B cell (primary cell): ENCODE measurements around the gene ETV2. TPM values are rescaled to one million over a fixed set of nuclear protein-coding genes. Genes with fewer than 3 reads are reported as not detected.

Source experiments
- ATAC-seq: fragments of 200-7000 bp; cut with Tn5 transposase; one replicate; pipeline ENCODE4 v1.10.0; 2021; ENCODE audit warnings: low read depth, mild to moderate bottlenecking, moderate number of reproducible peaks, moderate library complexity
- CTCF ChIA-PET: fragments of 350-600 bp; sonication (Branson Sonifier 250); formaldehyde crosslinking; loops from one replicate; lab custom pipeline; 2021; ENCODE audit warnings: antibody characterized with exemption, inconsistent platforms; lab: Charles Lee
- POLR2A ChIA-PET: fragments of 350-600 bp; sonication (Branson Sonifier 250); formaldehyde crosslinking; loops from one replicate; lab custom pipeline; 2021; ENCODE audit warnings: antibody characterized with exemption; lab: Charles Lee
- DNase-seq: peaks from one replicate; pipeline ENCODE4 v3.0.0; 2013
- H2AFZ ChIP-seq: 2 replicates; pipeline ENCODE4 v1.6.1; 2012; ENCODE audit warnings: mild to moderate bottlenecking, low read depth, low read length; ENCODE audit not compliant: insufficient read depth, poor library complexity, severe bottlenecking
- H3K27ac ChIP-seq, 2 donors: 1 replicate in 1 of 2; 2 replicates in 1 of 2; pipeline ENCODE4 v1.5.1; 2012 to 2013; ENCODE audit warnings: low read length in 2 of 2, mild to moderate bottlenecking in 2 of 2, moderate library complexity in 1 of 2
- H3K27me3 ChIP-seq, 4 experiments: fragments of 200-600 bp in 1 of 4; sonication (generic) in 1 of 4; replicated peaks in 1 of 4; 1 replicate in 2 of 4; 2 replicates in 2 of 4; pipeline versions ENCODE4 v1.6.1 to v1.7.0; 2013 to 2016; ENCODE audit warnings: low read length in 3 of 4, mild to moderate bottlenecking in 2 of 4, mixed read lengths in 1 of 4, moderate library complexity in 1 of 4; ENCODE audit not compliant: insufficient read depth in 4 of 4, control insufficient read depth in 3 of 4; ENCODE audit errors: control extremely low read depth in 1 of 4
- H3K36me3 ChIP-seq, 2 experiments: replicated peaks in 1 of 2; 1 replicate in 1 of 2; 2 replicates in 1 of 2; pipeline versions ENCODE4 v1.6.1 to v1.7.1; 2013; ENCODE audit warnings: low read length in 1 of 2; ENCODE audit not compliant: insufficient read depth in 2 of 2, control insufficient read depth in 1 of 2; ENCODE audit errors: control extremely low read depth in 1 of 2, extremely low read depth in 1 of 2
- H3K4me1 ChIP-seq, 2 donors: fragments of 200-600 bp in 1 of 2; sonication (generic) in 1 of 2; 1 replicate in 1 of 2; 2 replicates in 1 of 2; pipeline versions ENCODE4 v1.5.1 to v1.6.1; 2013 to 2017; ENCODE audit warnings: low read length in 2 of 2; ENCODE audit not compliant: control insufficient read depth in 2 of 2, insufficient read depth in 2 of 2
- H3K4me2 ChIP-seq: replicated peaks from 2 replicates; pipeline ENCODE3; 2012; ENCODE audit warnings: mild to moderate bottlenecking, low read depth, low read length; ENCODE audit not compliant: poor library complexity, severe bottlenecking
- H3K4me3 ChIP-seq, 5 experiments: fragments of 200-600 bp in 1 of 5; sonication (generic) in 1 of 5; 1 replicate in 3 of 5; 2 replicates in 2 of 5; pipeline versions ENCODE4 v1.5.1 to v1.7.0; 2011 to 2016; ENCODE audit warnings: low read length in 4 of 5, mild to moderate bottlenecking in 4 of 5, low read depth in 2 of 5, control low read depth in 1 of 5, moderate library complexity in 1 of 5; ENCODE audit not compliant: insufficient read depth in 1 of 5; ENCODE audit errors: control extremely low read depth in 1 of 5, extremely low read depth in 1 of 5
- H3K79me2 ChIP-seq: fragments of 200-600 bp; sonication (generic); one replicate; pipeline ENCODE4 v1.6.0; 2016; ENCODE audit warnings: low read length; ENCODE audit not compliant: control insufficient read depth, insufficient read depth
- H3K9ac ChIP-seq: fragments of 200-600 bp; sonication (generic); 2 replicates; pipeline ENCODE4 v1.6.1; 2017; ENCODE audit warnings: mild to moderate bottlenecking, low read length, moderate library complexity
- H3K9me3 ChIP-seq, 3 donors: one replicate each; pipeline versions ENCODE4 v1.6.1 to v1.7.1; 2013; ENCODE audit warnings: low read length in 2 of 3; ENCODE audit not compliant: control insufficient read depth in 2 of 3, insufficient read depth in 1 of 3; ENCODE audit errors: control extremely low read depth in 1 of 3
- H4K20me1 ChIP-seq: 2 replicates; pipeline ENCODE4 v1.6.0; 2012; ENCODE audit warnings: mild to moderate bottlenecking, low read length; ENCODE audit not compliant: insufficient read depth, control insufficient read depth, poor library complexity, severe bottlenecking
- H3K27ac Mint-ChIP-seq: one replicate; pipeline ENCODE4 v1.8.0; 2021; ENCODE audit warnings: mixed read lengths
- H3K27me3 Mint-ChIP-seq: one replicate; pipeline ENCODE4 v1.8.0; 2021; ENCODE audit warnings: mixed read lengths
- H3K4me1 Mint-ChIP-seq: one replicate; pipeline ENCODE4 v1.8.0; 2021; ENCODE audit warnings: mixed read lengths
- H3K4me3 Mint-ChIP-seq: one replicate; pipeline ENCODE4 v1.8.0; 2021; ENCODE audit warnings: mixed read lengths
- H3K9me3 Mint-ChIP-seq: one replicate; pipeline ENCODE4 v1.8.0; 2022; ENCODE audit warnings: mixed read lengths; ENCODE audit not compliant: insufficient read depth
- EZH2 ChIP-seq: IDR thresholded peaks from 2 replicates; pipeline ENCODE4 v1.6.1; 2012; ENCODE audit warnings: borderline replicate concordance, low read depth, mild to moderate bottlenecking, moderate library complexity, low read length; ENCODE audit not compliant: insufficient read depth, poor library complexity, severe bottlenecking
- WGBS: methylation state at CpG from one replicate; pipeline ENCODE4 v1.1.5; 2013; ENCODE audit warnings: missing lambda C conversion rate; ENCODE audit not compliant: insufficient coverage; 5-methylcytosine and 5-hydroxymethylcytosine counted together
- intact Hi-C: fragments of 100-400 bp; cut with micrococcal nuclease; formaldehyde crosslinking; loops from one replicate; pipeline ENCODE4 v1.10.0; 2022
- polyA plus RNA-seq: library from polyadenylated mRNA; depleted of rRNA; stranded (reverse); fragments of >200 nt; gene quantifications from 2 replicates; pipeline ENCODE4 v1.2.3, GENCODE V29; 2012
- total RNA-seq, 2 donors: library from RNA; stranded (reverse); fragments of 120-200 nt in 1 of 2; gene quantifications; 1 replicate in 1 of 2; 2 replicates in 1 of 2; pipeline versions ENCODE4 v1.2.3 to v1.2.4, GENCODE V29; 2013 to 2022
- TF ChIP-seq, protein P1 (sequence below): fragments of 200-600 bp; IDR thresholded peaks from one replicate; pipeline ENCODE4 v1.8.0; 2022; ENCODE audit warnings: antibody characterized with exemption, mild to moderate bottlenecking

The ETV2 gene
- total and polyA plus RNA-seq, 2 donors (not counting 1 experiment from before 2014, with no cell fraction given), result 0.42 to 0.49 TPM

DNA sequence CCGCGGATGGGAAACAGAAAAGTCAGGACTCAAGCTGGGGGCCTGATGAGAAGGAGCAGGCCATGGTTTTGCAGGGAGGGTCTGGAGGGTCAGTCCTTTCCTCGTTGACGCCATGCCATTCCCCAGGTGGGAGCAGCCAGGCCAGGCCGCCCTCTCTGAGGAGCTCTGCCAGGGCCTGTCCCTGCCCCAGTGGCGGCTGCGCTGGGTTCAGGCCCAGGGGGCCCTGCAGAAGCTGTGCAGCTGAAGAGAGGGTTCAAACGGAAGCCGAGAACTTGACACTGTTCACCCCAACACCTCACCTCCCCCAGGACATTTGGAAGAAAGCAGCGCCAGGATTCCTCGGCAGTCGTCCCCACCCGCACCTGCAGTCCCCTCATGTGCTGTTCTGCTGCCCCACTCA, 18.8 kb upstream of the ETV2 start:
- H3K4me2 ChIP-seq, result no peak overlapping the region
- H3K27ac Mint-ChIP-seq, result no peak overlapping the region

DNA sequence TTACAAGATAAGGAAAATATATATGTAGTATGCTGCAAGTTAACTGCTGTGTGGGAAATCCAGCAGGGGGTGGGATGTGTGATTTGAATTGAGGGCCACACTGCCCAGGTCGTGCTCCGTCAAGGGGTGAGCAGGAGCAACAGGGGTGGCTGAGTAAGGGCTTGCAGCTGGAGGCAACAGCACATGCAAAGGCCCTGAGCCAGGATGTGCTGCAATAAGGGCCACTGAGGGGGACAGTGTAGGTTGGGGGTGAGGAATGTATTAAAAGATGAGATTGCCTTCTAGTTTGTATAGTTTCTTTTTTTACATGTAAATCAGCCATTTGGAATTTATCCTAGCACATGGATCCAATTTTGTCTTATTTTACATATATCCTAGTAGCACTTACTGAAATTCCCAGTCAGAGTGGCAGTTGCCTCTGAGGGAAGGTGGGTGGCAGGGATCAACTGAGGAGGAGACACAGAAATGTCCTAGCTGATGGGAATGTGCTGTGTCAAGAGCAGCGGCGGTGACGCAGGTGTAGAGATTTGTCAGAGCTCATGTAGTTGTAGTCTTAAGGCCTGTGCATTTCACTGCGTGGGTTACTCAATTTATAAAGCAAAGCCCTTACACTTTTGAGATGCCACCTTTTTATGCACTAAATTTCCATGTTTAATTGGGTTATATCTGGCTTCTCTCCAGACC, 18.1 kb upstream of the ETV2 start:
- 100% methylated on average over 2 of the region's 6 CpGs for WGBS
- no peak for ATAC-seq
- H2AFZ ChIP-seq, result no peak overlapping the region

More for the DNA sequence above, 18.8 kb upstream of the ETV2 start:
- Mint-ChIP-seq H3K4me1 (peaks cover 2% of the 10 kb centered on the region), H3K9me3 (no peaks in the 10 kb centered on the region), H3K27me3 (no peaks in the 10 kb centered on the region), H3K4me3 (no peak overlapping the region)
- Histone ChIP-seq H3K27ac (no peak overlapping the region), H3K4me3 (no peak overlapping the region), H2AFZ (no peak overlapping the region), H3K79me2 (no peaks in the 10 kb centered on the region), H3K9ac (no peak overlapping the region), H3K9me3 (no peaks in the 10 kb centered on the region), H4K20me1 (no peaks in the 10 kb centered on the region), H3K4me1 (peaks cover 0 to under 1% of the 10 kb centered on the region in 2 donors), H3K36me3 (peaks cover 0 to 11% of the 10 kb centered on the region in 2 experiments), H3K27me3 (no peaks in the 10 kb centered on the region)
- DNase-seq, result no peak
- intact Hi-C loops, result no loop called here
- no peak for ATAC-seq
- TF ChIP-seq EZH2, result no peak
- TF ChIP-seq, protein P1, sequence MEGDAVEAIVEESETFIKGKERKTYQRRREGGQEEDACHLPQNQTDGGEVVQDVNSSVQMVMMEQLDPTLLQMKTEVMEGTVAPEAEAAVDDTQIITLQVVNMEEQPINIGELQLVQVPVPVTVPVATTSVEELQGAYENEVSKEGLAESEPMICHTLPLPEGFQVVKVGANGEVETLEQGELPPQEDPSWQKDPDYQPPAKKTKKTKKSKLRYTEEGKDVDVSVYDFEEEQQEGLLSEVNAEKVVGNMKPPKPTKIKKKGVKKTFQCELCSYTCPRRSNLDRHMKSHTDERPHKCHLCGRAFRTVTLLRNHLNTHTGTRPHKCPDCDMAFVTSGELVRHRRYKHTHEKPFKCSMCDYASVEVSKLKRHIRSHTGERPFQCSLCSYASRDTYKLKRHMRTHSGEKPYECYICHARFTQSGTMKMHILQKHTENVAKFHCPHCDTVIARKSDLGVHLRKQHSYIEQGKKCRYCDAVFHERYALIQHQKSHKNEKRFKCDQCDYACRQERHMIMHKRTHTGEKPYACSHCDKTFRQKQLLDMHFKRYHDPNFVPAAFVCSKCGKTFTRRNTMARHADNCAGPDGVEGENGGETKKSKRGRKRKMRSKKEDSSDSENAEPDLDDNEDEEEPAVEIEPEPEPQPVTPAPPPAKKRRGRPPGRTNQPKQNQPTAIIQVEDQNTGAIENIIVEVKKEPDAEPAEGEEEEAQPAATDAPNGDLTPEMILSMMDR, result no peak
- ChIA-PET POLR2A (no interaction called here), CTCF (no interaction called here)
- WGBS, result 95% methylated on average over 13 of the region's 13 CpGs

More for the DNA sequence above, 18.1 kb upstream of the ETV2 start:
- Mint-ChIP-seq H3K27ac (no peak overlapping the region), H3K27me3 (no peaks in the 10 kb centered on the region), H3K4me1 (peaks cover 6% of the 10 kb centered on the region), H3K4me3 (no peak overlapping the region), H3K9me3 (no peaks in the 10 kb centered on the region)
- Histone ChIP-seq H3K27ac (no peak overlapping the region), H3K36me3 (peaks cover 0 to 9% of the 10 kb centered on the region in 2 experiments), H4K20me1 (no peaks in the 10 kb centered on the region), H3K27me3 (no peaks in the 10 kb centered on the region), H3K9ac (no peak overlapping the region), H3K9me3 (no peaks in the 10 kb centered on the region), H3K4me2 (no peak overlapping the region), H3K79me2 (no peaks in the 10 kb centered on the region), H3K4me1 (peaks cover 5 to 7% of the 10 kb centered on the region in 2 donors), H3K4me3 (no peak overlapping the region)
- TF ChIP-seq, protein P1, result no peak
- TF ChIP-seq EZH2, result no peak
- intact Hi-C loops, result no loop called here
- POLR2A ChIA-PET, result interaction anchor here (0.6 kb wide), 1 partner anchor 36 kb away, joined by 4 read pairs; no protein-coding TSS in a partner anchor
- CTCF ChIA-PET, result no interaction called here
- no peak for DNase-seq
